RWPE1 (cell line): ENCODE measurements around the gene AGAP1.

Experiments
- CTCF ChIA-PET: fragments of 350-600 bp; sonication (Branson Sonifier 250); formaldehyde crosslinking; extraction: SDS; loops from one replicate; lab custom pipeline; 2021; lab: Yijun Ruan, JAX
- POLR2A ChIA-PET: fragments of 400-600 bp; formaldehyde crosslinking; extraction: SDS; loops from one replicate; lab custom pipeline; 2020; ENCODE audit warnings: antibody characterized with exemption; ENCODE audit not compliant: low non-redundant PET; lab: Yijun Ruan, JAX
- DNase-seq: peaks from one replicate; pipeline ENCODE4 v3.0.0; 2012; ENCODE audit warnings: low spot score
- H3K27ac ChIP-seq: fragments of 450-650 bp; 2 replicates; pipeline ENCODE4 v1.5.1; 2017
- CTCF ChIP-seq: fragments of 450-650 bp; conservative IDR thresholded peaks from 2 replicates; pipeline ENCODE4 v1.5.1; 2017; ENCODE audit warnings: low read depth, mild to moderate bottlenecking

The AGAP1 gene

DNA sequence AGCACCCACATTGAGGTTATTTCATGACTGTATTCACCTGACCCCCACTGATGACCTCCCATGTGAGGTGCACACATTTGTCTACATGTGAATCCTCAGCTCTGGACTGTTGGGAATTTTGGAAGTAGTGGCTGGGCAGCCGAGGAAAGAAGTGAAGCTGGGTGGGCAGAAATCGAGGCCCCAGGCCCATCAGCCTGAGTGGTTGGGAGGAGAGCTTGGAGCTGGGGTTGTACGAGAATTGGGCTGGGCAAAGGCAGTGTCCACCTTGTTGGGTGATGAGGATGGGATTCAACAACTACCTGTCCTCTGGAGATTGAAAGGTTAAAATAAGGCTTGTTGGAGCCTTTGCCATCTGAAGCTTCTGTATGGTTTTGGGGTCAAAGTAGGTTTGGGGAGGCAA, 35.8 kb downstream of the AGAP1 start:
- CTCF ChIA-PET: no interaction called here
- no peak for TF ChIP-seq CTCF

GRCh38 chr2:235530735-235531134, 36.9 kb downstream of the AGAP1 start:
- POLR2A ChIA-PET: interaction anchor here (0.6 kb wide), 1 partner anchor 575 kb away, joined by 3 read pairs; no protein-coding TSS in a partner anchor
- CTCF ChIA-PET: no interaction called here
- TF ChIP-seq CTCF: no peak
- no peak for DNase-seq
- H3K27ac ChIP-seq: no peak overlapping the region

More for the DNA sequence above, 35.8 kb downstream of the AGAP1 start:
- DNase-seq: no peak
- H3K27ac ChIP-seq: no peak overlapping the region
- POLR2A ChIA-PET: no interaction called here

DNA sequence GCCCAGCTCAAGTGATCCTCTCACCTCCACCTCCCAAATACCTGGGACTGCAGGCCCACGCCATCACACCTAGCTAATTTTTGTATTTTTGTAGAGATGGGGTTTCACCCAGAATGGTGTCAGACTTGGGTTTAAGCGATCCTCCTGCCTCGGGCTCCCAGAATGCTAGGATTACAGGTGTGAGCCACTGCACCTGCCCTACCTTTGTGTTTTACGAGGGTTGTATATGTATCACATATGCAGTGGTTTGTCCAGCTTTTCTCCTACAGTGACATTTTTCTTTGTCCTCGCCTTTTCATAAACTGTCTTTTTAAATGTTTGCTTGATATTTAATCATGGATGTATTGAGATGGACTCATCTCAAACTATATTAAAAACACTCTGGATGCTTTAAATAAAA, 38.5 kb downstream of the AGAP1 start:
- DNase-seq: no peak
- CTCF ChIA-PET: interaction anchor here (0.6 to 1.4 kb wide), 3 partner anchors 15 to 60 kb away, joined by 3 to 4 read pairs (median 4); no protein-coding TSS in a partner anchor

DNA sequence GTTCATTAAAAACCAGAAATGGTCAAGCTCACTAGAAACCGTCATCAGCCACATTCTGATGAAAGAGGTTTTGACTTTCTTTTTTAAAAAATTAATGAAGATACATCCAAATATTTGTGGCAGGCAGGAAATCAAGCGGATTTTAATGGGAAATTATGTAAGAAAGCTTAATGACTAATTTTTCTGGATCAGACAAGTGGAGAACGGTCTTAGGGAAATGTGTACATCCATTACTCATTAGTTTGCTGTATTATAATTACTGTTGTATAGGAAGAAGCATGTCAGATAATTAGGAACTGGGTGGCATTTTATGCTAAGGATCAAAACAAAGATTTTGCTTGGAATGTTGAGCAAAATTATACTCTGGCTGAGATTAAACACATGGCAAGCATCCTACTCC, 39.4 kb downstream of the AGAP1 start:
- H3K27ac ChIP-seq: no peak overlapping the region
- POLR2A ChIA-PET: no interaction called here

More for the DNA sequence above, 38.5 kb downstream of the AGAP1 start:
- H3K27ac ChIP-seq: no peak overlapping the region
- TF ChIP-seq CTCF: no peak
- POLR2A ChIA-PET: no interaction called here

GRCh38 chr2:235533616-235534385, 40.0 kb downstream of the AGAP1 start:
- H3K27ac ChIP-seq: no peak overlapping the region
- POLR2A ChIA-PET: no interaction called here
- CTCF ChIA-PET: interaction anchor here (0.7 to 1.4 kb wide), 2 partner anchors 9 to 18 kb away, joined by 3 to 4 read pairs; no protein-coding TSS in a partner anchor
- DNase-seq: no peak
- TF ChIP-seq CTCF: no peak

More for the DNA sequence above, 39.4 kb downstream of the AGAP1 start:
- CTCF ChIA-PET: interaction anchor here (0.7 to 1.4 kb wide), 3 partner anchors 8 to 59 kb away, joined by 3 to 4 read pairs (median 4); no protein-coding TSS in a partner anchor
- DNase-seq: no peak
- no peak for TF ChIP-seq CTCF

DNA sequence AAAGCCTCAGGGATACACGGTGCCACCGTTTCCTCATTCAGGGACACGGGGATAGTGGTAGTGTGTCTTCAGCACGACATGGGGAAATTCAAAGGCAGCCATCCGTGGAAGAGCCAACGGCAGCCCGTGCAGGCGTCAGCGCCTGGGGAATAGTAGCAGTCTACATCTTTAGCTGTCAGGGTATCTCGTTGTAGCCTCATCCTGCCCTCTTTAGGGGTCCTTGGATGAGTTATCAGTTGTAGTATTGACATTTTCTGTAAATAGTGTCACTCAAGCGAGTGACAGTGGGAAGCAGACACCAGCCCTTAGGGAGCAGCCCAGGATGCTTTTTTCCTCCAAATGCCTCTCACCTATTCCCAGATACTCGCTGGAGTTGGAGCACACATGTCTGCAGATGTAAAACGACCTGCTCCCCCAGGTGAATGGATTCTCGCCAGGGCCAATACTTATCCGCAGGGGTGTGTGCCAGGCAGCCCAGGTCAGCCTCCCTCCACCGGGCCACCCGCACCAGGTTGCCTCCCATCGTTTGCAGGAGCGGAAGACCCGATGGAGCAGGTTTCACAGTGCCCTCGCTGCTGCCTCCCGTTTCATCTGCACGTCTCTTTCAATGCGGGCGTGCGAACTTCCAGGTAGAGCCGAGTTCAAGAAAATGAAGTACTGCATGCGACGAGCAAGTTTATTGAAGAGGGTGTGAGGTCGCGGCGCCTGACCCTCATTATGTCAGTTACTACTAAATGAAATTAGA, 41.0 kb downstream of the AGAP1 start:
- H3K27ac ChIP-seq: no peak overlapping the region
- CTCF ChIA-PET: no interaction called here
- no peak for DNase-seq

More for the DNA sequence above, 41.0 kb downstream of the AGAP1 start:
- TF ChIP-seq CTCF: no peak
- POLR2A ChIA-PET: no interaction called here
